RWPE1 (cell line): ENCODE results near the gene EDC3.
A peak's percentile ranks its signal among the peaks of the same experiment; 100 is the strongest.

Source experiments
- CTCF ChIA-PET: fragments of 350-600 bp; sonication (Branson Sonifier 250); formaldehyde crosslinking; extraction: SDS; loops from one replicate; lab custom pipeline; 2021; lab: Yijun Ruan, JAX
- POLR2A ChIA-PET: fragments of 400-600 bp; formaldehyde crosslinking; extraction: SDS; loops from one replicate; lab custom pipeline; 2020; ENCODE audit warnings: antibody characterized with exemption; ENCODE audit not compliant: low non-redundant PET; lab: Yijun Ruan, JAX
- DNase-seq: peaks from one replicate; pipeline ENCODE4 v3.0.0; 2012; ENCODE audit warnings: low spot score
- H3K27ac ChIP-seq: fragments of 450-650 bp; 2 replicates; pipeline ENCODE4 v1.5.1; 2017
- CTCF ChIP-seq: fragments of 450-650 bp; conservative IDR thresholded peaks from 2 replicates; pipeline ENCODE4 v1.5.1; 2017; ENCODE audit warnings: low read depth, mild to moderate bottlenecking

Gene EDC3

GRCh38 chr15:74595271-74595670, 100.6 kb downstream of the EDC3 start:
- no peak for TF ChIP-seq CTCF
- H3K27ac ChIP-seq, result peak overlapping the region; percentile 1; the same call in 1 of the 2 replicates
- ChIA-PET POLR2A (no interaction called here), CTCF (no interaction called here)
- DNase-seq, result no peak

- peak overlapping the region; percentile 1; the same call in 1 of the 2 replicates for H3K27ac ChIP-seq
- ChIA-PET CTCF (no interaction called here), POLR2A (no interaction called here)
- DNase-seq, result no peak
- TF ChIP-seq CTCF, result no peak
Observed at GRCh38 chr15:74594455-74594854, 101.4 kb downstream of the EDC3 start.

- no peak overlapping the region for H3K27ac ChIP-seq
- DNase-seq, result no peak
- ChIA-PET CTCF (no interaction called here), POLR2A (no interaction called here)
- TF ChIP-seq CTCF, result no peak
Observed at GRCh38 chr15:74593122-74593521, 102.7 kb downstream of the EDC3 start.

- no peak for DNase-seq
- H3K27ac ChIP-seq, result peak overlapping the region; percentile 2; the same call in 1 of the 2 replicates
- CTCF ChIA-PET, result no interaction called here
- POLR2A ChIA-PET, result no interaction called here
- no peak for TF ChIP-seq CTCF
Observed at GRCh38 chr15:74592222-74592621, 103.6 kb downstream of the EDC3 start.

GRCh38 chr15:74589826-74590225, 106.0 kb downstream of the EDC3 start:
- TF ChIP-seq CTCF, result no peak
- DNase-seq, result no peak
- H3K27ac ChIP-seq, result peak overlapping the region; percentile 87
- ChIA-PET CTCF (interaction anchor here (0.7 to 1.0 kb wide), 2 partner anchors 123 to 217 kb away, joined by 3 read pairs; no protein-coding TSS in a partner anchor), POLR2A (no interaction called here)

GRCh38 chr15:74585857-74586256, 110.0 kb downstream of the EDC3 start:
- no peak for TF ChIP-seq CTCF
- H3K27ac ChIP-seq, result no peak overlapping the region
- ChIA-PET CTCF (no interaction called here), POLR2A (no interaction called here)
- DNase-seq, result no peak

DNA sequence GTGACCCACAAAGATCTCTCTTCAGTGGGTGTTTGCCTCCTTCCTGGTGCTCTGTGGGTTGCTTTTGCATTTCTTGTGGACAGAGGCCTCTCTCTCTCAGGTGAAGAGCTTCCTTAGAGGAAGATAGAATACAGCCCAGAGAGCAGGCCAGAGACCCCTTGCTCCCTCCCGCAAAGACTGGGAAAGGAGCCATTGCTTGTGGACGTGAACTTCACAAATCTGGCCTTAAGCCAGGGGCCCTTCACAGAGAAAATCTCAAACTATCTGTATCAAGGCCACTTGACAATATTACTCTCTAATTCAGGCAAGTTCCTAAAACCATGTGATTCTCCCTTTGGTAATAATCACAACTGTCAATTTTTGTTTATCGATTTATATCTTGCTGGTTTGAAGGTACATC, 110.6 kb downstream of the EDC3 start:
- H3K27ac ChIP-seq, result no peak overlapping the region
- TF ChIP-seq CTCF, result no peak
- ChIA-PET CTCF (no interaction called here), POLR2A (no interaction called here)
- DNase-seq, result no peak
